Thoracic aorta (tissue), 2 donors: Measurements from ENCODE around the gene PDE8A. TPM values are rescaled to one million over a fixed set of nuclear protein-coding genes. Genes with fewer than 3 reads are reported as not detected.

ENCODE experiments used
- ATAC-seq: fragments of 150-250 bp; one replicate; pipeline ENCODE4 v1.8.0; 2017; ENCODE audit warnings: low read depth; ENCODE audit not compliant: insufficient number of reproducible peaks, low FRiP score
- DNase-seq: peaks from one replicate; pipeline ENCODE4 v3.0.0-alpha.2; 2020; ENCODE audit warnings: low spot score
- H3K27ac ChIP-seq, 2 donors: fragments of 200-600 bp; sonication (generic); 1 replicate in 1 of 2; 2 replicates in 1 of 2; pipeline ENCODE4 v1.5.1; 2016; ENCODE audit warnings: mild to moderate bottlenecking in 2 of 2, moderate library complexity in 2 of 2
- H3K27me3 ChIP-seq: fragments of 200-600 bp; sonication (generic); replicated peaks from 2 replicates; pipeline ENCODE4 v1.6.0; 2016; ENCODE audit warnings: mild to moderate bottlenecking; ENCODE audit not compliant: insufficient read depth
- H3K36me3 ChIP-seq: fragments of 200-600 bp; sonication (generic); one replicate; pipeline ENCODE4 v1.5.1; 2016
- H3K4me1 ChIP-seq, 2 donors: fragments of 200-600 bp; sonication (generic); 1 replicate in 1 of 2; 2 replicates in 1 of 2; pipeline versions ENCODE4 v1.5.1 to v1.6.0; 2016; ENCODE audit warnings: low read depth in 2 of 2, mild to moderate bottlenecking in 1 of 2; ENCODE audit not compliant: control insufficient read depth in 1 of 2
- H3K4me3 ChIP-seq: fragments of 200-600 bp; sonication (generic); 2 replicates; pipeline ENCODE4 v1.5.1; 2016; ENCODE audit warnings: mild to moderate bottlenecking
- H3K9me3 ChIP-seq: fragments of 200-600 bp; sonication (generic); 2 replicates; pipeline ENCODE4 v1.5.1; 2016
- total RNA-seq, 2 donors: library from RNA; depleted of rRNA; stranded (reverse); fragments of >200 nt; gene quantifications; one replicate each; pipeline versions ENCODE4 v1.1.0 to v1.2.3, GENCODE V29; 2016
- TF ChIP-seq, protein P1 (sequence below): fragments of 200-600 bp; sonication (generic); IDR thresholded peaks from one replicate; pipeline ENCODE4 v1.5.1; 2019; ENCODE audit warnings: antibody characterized with exemption

PDE8A gene
- total RNA-seq, 2 donors from 2014 or later: 35.1 to 43.7 TPM

- no peak overlapping the region for H3K27ac ChIP-seq
- peaks cover 17% of the 10 kb centered on the region for H3K36me3 ChIP-seq
- no peaks in the 10 kb centered on the region for H3K27me3 ChIP-seq
- ATAC-seq (no peak), DNase-seq (no peak)
- no peaks in the 10 kb centered on the region for H3K4me1 ChIP-seq
- TF ChIP-seq, protein P1, sequence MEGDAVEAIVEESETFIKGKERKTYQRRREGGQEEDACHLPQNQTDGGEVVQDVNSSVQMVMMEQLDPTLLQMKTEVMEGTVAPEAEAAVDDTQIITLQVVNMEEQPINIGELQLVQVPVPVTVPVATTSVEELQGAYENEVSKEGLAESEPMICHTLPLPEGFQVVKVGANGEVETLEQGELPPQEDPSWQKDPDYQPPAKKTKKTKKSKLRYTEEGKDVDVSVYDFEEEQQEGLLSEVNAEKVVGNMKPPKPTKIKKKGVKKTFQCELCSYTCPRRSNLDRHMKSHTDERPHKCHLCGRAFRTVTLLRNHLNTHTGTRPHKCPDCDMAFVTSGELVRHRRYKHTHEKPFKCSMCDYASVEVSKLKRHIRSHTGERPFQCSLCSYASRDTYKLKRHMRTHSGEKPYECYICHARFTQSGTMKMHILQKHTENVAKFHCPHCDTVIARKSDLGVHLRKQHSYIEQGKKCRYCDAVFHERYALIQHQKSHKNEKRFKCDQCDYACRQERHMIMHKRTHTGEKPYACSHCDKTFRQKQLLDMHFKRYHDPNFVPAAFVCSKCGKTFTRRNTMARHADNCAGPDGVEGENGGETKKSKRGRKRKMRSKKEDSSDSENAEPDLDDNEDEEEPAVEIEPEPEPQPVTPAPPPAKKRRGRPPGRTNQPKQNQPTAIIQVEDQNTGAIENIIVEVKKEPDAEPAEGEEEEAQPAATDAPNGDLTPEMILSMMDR: no peak
- H3K4me3 ChIP-seq: no peak overlapping the region
- no peaks in the 10 kb centered on the region for H3K9me3 ChIP-seq
Observed at GRCh38 chr15:85097250-85097649, 115.6 kb downstream of the PDE8A start.

DNA sequence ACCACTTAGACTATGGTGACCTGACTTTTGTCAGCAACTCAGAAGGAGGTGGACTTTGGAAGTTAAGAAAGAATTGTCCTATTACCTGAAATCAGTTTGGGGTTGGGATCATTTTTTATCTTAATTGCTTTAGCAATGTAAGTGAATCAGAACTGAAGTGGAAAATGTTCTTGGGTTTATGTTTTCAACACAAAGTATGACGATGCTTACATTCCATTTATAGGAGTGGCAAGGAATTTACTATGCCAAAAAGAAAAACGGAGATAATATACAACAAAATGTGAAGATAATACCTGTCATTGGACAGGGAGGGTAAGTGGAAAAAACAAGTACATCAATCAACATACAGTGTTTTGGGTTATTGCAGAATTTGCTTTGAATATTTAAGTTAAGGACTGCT is 116.1 kb downstream of the PDE8A start:
- Histone ChIP-seq H3K4me3 (no peak overlapping the region), H3K27me3 (no peaks in the 10 kb centered on the region), H3K36me3 (peaks cover 12% of the 10 kb centered on the region), H3K4me1 (no peaks in the 10 kb centered on the region), H3K9me3 (no peaks in the 10 kb centered on the region), H3K27ac (no peak overlapping the region)
- no peak for DNase-seq
- no peak for ATAC-seq
- TF ChIP-seq, protein P1: no peak

- Histone ChIP-seq H3K4me3 (no peak overlapping the region), H3K9me3 (no peaks in the 10 kb centered on the region), H3K4me1 (no peaks in the 10 kb centered on the region), H3K27ac (no peak overlapping the region), H3K36me3 (peaks cover 9% of the 10 kb centered on the region), H3K27me3 (no peaks in the 10 kb centered on the region)
- DNase-seq (no peak), ATAC-seq (no peak)
- TF ChIP-seq, protein P1: no peak
Observed at GRCh38 chr15:85099195-85099803, 117.6 kb downstream of the PDE8A start.

DNA sequence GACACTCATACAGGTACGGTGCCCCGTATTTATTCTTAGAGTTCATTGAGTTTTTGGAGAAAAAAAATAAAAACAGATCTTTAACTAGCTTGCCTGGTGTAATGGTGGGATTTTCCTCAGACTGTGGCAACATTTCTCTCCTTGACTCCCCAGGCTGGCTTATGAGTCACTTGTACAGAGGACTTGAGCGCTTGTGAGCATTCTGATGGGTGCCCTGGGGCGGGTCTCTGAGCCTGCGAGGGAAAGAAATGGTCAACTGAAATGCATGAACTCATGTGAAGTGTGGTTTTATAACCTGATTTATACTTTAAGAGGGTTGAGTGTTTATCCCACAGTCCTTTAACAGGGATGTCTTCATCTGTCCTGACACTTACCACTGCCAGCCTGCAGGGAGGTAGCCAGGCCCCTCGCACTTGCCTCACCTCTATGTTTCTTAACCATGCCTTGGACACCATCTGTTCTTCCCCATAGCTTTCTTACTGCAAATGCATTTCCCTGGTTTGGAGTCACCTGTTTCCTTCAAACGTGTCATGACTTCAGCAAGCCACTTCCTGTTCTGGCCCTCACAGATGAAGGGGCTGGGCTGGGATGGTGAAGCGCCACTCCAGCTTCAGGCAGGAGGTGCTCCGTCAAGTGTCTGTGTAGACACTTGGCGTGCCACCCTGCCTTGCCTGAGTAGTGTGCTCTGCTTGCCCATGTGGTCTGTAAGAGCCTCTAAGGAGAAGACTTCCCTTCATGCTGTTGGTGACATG is 118.7 kb downstream of the PDE8A start:
- H3K27me3 ChIP-seq: no peaks in the 10 kb centered on the region
- ATAC-seq (no peak), DNase-seq (no peak)
- H3K27ac ChIP-seq: no peak overlapping the region
- no peaks in the 10 kb centered on the region for H3K9me3 ChIP-seq
- H3K4me3 ChIP-seq: no peak overlapping the region
- peaks cover 9% of the 10 kb centered on the region for H3K36me3 ChIP-seq
- H3K4me1 ChIP-seq: no peaks in the 10 kb centered on the region
- TF ChIP-seq, protein P1: no peak

DNA sequence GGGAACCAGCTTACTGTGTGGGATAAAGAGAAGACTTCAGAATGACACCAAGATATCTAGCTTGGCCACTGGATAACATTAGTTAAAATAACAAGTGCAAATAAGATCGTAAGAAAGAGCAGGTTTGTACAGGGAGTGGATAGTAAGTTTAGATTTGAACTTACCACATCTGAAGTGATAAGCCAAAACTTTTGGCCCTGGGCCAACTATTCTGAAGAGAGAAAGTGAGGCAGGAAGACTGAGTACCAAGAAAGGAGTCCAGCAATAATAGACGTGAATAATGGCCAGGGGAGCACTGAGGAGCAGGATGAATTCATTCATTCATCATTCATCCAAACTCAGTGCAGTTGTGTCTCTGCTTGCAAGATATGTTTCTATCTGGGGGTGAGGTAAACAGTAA is 122.9 kb downstream of the PDE8A start:
- H3K36me3 ChIP-seq: peaks cover 8% of the 10 kb centered on the region
- ATAC-seq (no peak), DNase-seq (no peak)
- H3K4me3 ChIP-seq: no peak overlapping the region
- H3K9me3 ChIP-seq: no peaks in the 10 kb centered on the region
- no peaks in the 10 kb centered on the region for H3K27me3 ChIP-seq
- no peaks in the 10 kb centered on the region for H3K4me1 ChIP-seq
- TF ChIP-seq, protein P1: no peak
- H3K27ac ChIP-seq: no peak overlapping the region
